ENCODE results near the gene FBXL3.
"Not testable (repeated sequence)": the region's sequence is repeated elsewhere in the genome, so short reads cannot be mapped to it uniquely, and the experiment has no call there.

Gene FBXL3

GRCh38 chr13:77026255-77026860 lies 601 bp downstream of the FBXL3 start:
- no peak for DNase-seq

- no peak for DNase-seq
Observed at GRCh38 chr13:77022341-77022740, 4.6 kb downstream of the FBXL3 start.

GRCh38 chr13:77019756-77020155 lies 7.2 kb downstream of the FBXL3 start:
- DNase-seq: no peak

- no peak for DNase-seq
Observed at GRCh38 chr13:77016888-77017623, 9.9 kb downstream of the FBXL3 start.

- no peak for DNase-seq
Observed at GRCh38 chr13:77016251-77016812, 10.6 kb downstream of the FBXL3 start.

- DNase-seq: no peak
Observed at GRCh38 chr13:77014906-77015685, 11.9 kb downstream of the FBXL3 start.

- no peak for DNase-seq
Observed at GRCh38 chr13:77013853-77014542, 13.0 kb downstream of the FBXL3 start.

- not testable (repeated sequence) for DNase-seq
Observed at GRCh38 chr13:77009719-77010118, 17.2 kb downstream of the FBXL3 start.

GRCh38 chr13:77009011-77009410 lies 17.9 kb downstream of the FBXL3 start:
- no peak for DNase-seq

GRCh38 chr13:77008337-77008736 lies 18.6 kb downstream of the FBXL3 start:
- DNase-seq: not testable (repeated sequence)

GRCh38 chr13:77002590-77003190 lies 24.3 kb downstream of the FBXL3 start:
- no peak for DNase-seq

- no peak for DNase-seq
Observed at GRCh38 chr13:77001963-77002587, 24.9 kb downstream of the FBXL3 start.

GRCh38 chr13:77001540-77001939 lies 25.4 kb downstream of the FBXL3 start:
- no peak for DNase-seq

- no peak for DNase-seq
Observed at GRCh38 chr13:77000475-77000874, 26.5 kb downstream of the FBXL3 start.

- no peak for DNase-seq
Observed at GRCh38 chr13:76994281-76994680, 32.7 kb downstream of the FBXL3 start.

GRCh38 chr13:76993473-76993872 lies 33.5 kb downstream of the FBXL3 start:
- no peak for DNase-seq

- DNase-seq: no peak
Observed at GRCh38 chr13:76993021-76993420, 33.9 kb downstream of the FBXL3 start.

- DNase-seq: no peak
Observed at GRCh38 chr13:76992548-76993001, 34.4 kb downstream of the FBXL3 start.

- peak; percentile 76 for DNase-seq
Observed at GRCh38 chr13:76991796-76992547, 35.0 kb downstream of the FBXL3 start, which contains the start of gene CLN5. Gene CLN5 (plus strand): TSS chr13:76992081. CDS start chr13:76992099, 18 bp downstream.

GRCh38 chr13:76991432-76991795 lies 35.5 kb downstream of the FBXL3 start:
- DNase-seq: no peak

GRCh38 chr13:76983676-76984075 lies 43.3 kb downstream of the FBXL3 start:
- no peak for DNase-seq

All from GOT3 (cell line).